ENCODE measurements around the gene CCDC71. TPM values are rescaled to one million over a fixed set of nuclear protein-coding genes. Genes with fewer than 3 reads are reported as not detected.

The CCDC71 gene
- total and polyA plus RNA-seq, 2 experiments from 2014 or later: 1.9 to 44.2 TPM

GRCh38 chr3:49151610-49152009, 14.5 kb downstream of the CCDC71 start:
- Histone ChIP-seq H3K9me2 (ENCODE audit: insufficient read depth) (no peaks in the 10 kb centered on the region), H3K79me2 (replicated peaks; ENCODE audit: insufficient read depth) (no peaks in the 10 kb centered on the region), H3K27ac (ENCODE audit: low read depth) (no peak overlapping the region), H3K27me3 (ENCODE audit: insufficient read depth) (no peaks in the 10 kb centered on the region), H2AFZ (no peak overlapping the region), H4K20me1 (replicated peaks; ENCODE audit: insufficient read depth) (no peaks in the 10 kb centered on the region), H3K4me2 (no peak overlapping the region), H3F3A (replicated peaks; ENCODE audit: low read depth) (no peaks in the 10 kb centered on the region), H3K4me1 (ENCODE audit: insufficient read depth) (no peaks in the 10 kb centered on the region), H3K36me3 (ENCODE audit: insufficient read depth) (no peaks in the 10 kb centered on the region), H3K4me3 (no peak overlapping the region)
- H3K27me3 Mint-ChIP-seq (ENCODE audit: insufficient read depth, low read depth, poor library complexity): peaks cover 15% of the 10 kb centered on the region
- no peaks in the 10 kb centered on the region for H3K36me3 Mint-ChIP-seq (ENCODE audit: low read depth)
- H3K27ac Mint-ChIP-seq: no peak overlapping the region
- H3K4me1 Mint-ChIP-seq: peaks cover 3% of the 10 kb centered on the region; the same call in 1 of the 3 replicates
- TF ChIP-seq CTCF (conservative IDR thresholded peaks at IDR 0.05; ENCODE audit: low read depth in 2 of 2) (no peak), ETS1 (IDR thresholded peaks at IDR 0.05) (no peak), STAT1 (IDR thresholded peaks at IDR 0.05; ENCODE audit: unreplicated experiment) (no peak), ZNF462 (CRISPR knock-in tag; IDR thresholded peaks at IDR 0.05) (no peak), EZH2 (IDR thresholded peaks at IDR 0.05; ENCODE audit: low read depth, unreplicated experiment) (no peak), REST (IDR thresholded peaks at IDR 0.05; ENCODE audit: unreplicated experiment) (no peak), POLR2AphosphoS5 (IDR thresholded peaks at IDR 0.05; ENCODE audit: low read depth) (no peak), ZNF331 (CRISPR knock-in tag; IDR thresholded peaks at IDR 0.05; ENCODE audit: low read depth) (no peak)
- peak; percentile 71 for ATAC-seq
- H3K4me3 Mint-ChIP-seq: no peak overlapping the region
- DNase-seq (ENCODE audit: low spot score): peak; percentile 18
- H3K9me3 Mint-ChIP-seq: no peaks in the 10 kb centered on the region

Data from GM23338 (cell line).